Bronchial epithelial cell (primary cell): ENCODE data around the gene PDIA5. TPM values are rescaled to one million over a fixed set of nuclear protein-coding genes. Genes with fewer than 3 reads are reported as not detected.

Source experiments
- DNase-seq: peaks from one replicate; pipeline ENCODE4 v3.0.0-alpha.2; 2010; ENCODE audit warnings: low read depth
- FAIRE-seq: peaks from 2 replicates; lab custom pipeline; 2011; peaks lifted over from hg19 to GRCh38; lab: Jason Lieb, UNC
- H3K27me3 ChIP-seq: 2 replicates; pipeline ENCODE4 v1.5.1; 2011; ENCODE audit warnings: low read length; ENCODE audit not compliant: control insufficient read depth, insufficient read depth
- H3K36me3 ChIP-seq: 2 replicates; pipeline ENCODE4 v1.5.1; 2011; ENCODE audit warnings: low read length; ENCODE audit not compliant: control insufficient read depth, insufficient read depth
- H3K4me3 ChIP-seq: 2 replicates; pipeline ENCODE4 v1.5.1; 2011; ENCODE audit warnings: mild to moderate bottlenecking, low read depth, low read length, control low read depth
- total RNA-seq: library from RNA; depleted of rRNA; stranded (reverse); fragments of >200 nt; gene quantifications from 2 replicates; pipeline ENCODE4 v1.2.1, GENCODE V29; 2014
- TF ChIP-seq, protein P1 (sequence below): IDR thresholded peaks from 2 replicates; pipeline ENCODE4 v1.5.1; 2011; ENCODE audit warnings: mild to moderate bottlenecking, moderate library complexity, low read length, control low read depth, inconsistent platforms; ENCODE audit not compliant: insufficient read depth, severe bottlenecking

PDIA5 gene
- total RNA-seq, 1 donor from 2014 or later: 29.2 TPM

DNA sequence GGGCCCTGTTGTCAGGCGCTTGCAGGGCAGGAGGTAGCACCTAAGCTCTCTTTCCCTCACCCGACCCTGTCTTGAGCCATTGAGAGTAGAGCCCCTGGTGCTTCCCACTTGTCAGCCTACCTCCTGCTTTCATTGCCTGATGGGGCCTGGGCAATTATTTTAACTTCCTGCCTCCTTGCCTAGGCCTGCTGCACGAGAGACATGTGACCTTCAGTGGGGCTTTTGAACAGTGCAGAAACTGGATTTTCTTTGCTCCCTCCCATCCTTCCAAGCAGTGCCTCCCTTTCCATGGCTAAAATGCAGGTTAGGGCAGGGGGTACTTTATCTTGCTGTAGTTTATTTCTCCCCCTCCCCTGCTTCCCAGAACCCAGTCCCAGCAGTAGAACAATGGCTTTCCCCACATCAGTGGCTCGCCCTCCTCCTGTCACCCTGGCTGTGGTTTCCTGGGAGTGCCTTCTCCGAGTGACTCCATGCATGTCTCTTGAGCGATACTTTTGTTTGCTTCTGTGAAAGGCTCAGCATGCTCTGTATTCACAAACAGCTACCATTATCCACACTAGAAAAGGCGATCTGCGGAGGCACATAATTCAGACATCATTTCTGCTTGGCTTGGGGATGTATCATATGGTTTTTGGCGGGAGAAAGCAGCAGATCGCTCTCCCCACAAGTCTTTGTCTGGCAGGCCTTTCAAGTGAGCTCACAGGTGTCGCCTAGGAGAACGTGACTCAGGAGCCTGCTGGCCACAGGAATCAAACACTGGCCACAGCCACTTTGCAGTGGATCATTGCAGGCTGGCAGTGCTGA is 24.1 kb downstream of the PDIA5 start:
- no peak for DNase-seq
- TF ChIP-seq, protein P1, sequence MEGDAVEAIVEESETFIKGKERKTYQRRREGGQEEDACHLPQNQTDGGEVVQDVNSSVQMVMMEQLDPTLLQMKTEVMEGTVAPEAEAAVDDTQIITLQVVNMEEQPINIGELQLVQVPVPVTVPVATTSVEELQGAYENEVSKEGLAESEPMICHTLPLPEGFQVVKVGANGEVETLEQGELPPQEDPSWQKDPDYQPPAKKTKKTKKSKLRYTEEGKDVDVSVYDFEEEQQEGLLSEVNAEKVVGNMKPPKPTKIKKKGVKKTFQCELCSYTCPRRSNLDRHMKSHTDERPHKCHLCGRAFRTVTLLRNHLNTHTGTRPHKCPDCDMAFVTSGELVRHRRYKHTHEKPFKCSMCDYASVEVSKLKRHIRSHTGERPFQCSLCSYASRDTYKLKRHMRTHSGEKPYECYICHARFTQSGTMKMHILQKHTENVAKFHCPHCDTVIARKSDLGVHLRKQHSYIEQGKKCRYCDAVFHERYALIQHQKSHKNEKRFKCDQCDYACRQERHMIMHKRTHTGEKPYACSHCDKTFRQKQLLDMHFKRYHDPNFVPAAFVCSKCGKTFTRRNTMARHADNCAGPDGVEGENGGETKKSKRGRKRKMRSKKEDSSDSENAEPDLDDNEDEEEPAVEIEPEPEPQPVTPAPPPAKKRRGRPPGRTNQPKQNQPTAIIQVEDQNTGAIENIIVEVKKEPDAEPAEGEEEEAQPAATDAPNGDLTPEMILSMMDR: no peak
- no peak for FAIRE-seq
- no peak overlapping the region for H3K4me3 ChIP-seq
- H3K27me3 ChIP-seq: no peaks in the 10 kb centered on the region
- H3K36me3 ChIP-seq: peaks cover 12% of the 10 kb centered on the region

DNA sequence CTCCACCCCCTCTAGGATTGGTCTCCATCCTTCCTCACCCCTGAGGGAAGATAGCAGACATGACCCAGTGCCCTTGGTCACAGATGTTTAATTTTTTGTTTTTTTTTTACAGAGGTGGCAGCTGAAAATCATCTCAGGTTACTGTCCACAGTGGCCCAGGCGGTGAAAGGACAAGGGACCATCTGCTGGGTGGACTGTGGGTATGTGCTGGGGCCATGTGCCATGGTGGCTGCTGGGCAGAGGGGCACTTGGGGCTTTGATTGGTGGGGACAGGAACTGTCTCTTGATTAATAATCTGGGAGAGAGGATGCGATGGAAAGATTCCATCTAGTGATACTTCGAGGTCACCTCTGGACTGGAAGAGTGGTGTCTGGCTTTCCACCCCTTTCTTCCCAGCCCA is 25.4 kb downstream of the PDIA5 start:
- TF ChIP-seq, protein P1: no peak
- FAIRE-seq (no peak), DNase-seq (no peak)
- Histone ChIP-seq H3K27me3 (no peaks in the 10 kb centered on the region), H3K36me3 (peaks cover 14% of the 10 kb centered on the region), H3K4me3 (no peak overlapping the region)

DNA sequence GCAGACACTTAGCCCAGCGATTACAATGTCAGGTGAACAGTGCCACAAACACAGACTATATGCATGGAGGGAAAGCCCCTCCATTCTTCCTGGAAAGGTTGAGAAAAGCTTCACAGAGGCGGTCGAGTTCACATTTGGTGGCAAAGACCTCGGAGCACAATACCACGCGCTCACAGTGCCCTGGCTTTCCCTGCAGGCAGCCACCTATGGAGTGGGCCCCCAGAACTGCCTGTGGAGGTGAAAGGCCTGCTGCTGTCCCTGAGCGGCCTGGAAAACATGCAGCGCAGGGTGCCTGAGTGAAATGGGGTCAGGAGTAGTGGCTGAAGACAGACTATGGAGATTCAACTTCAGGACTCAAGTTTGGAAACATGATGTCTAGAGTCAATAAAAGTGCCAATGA is 26.9 kb downstream of the PDIA5 start:
- TF ChIP-seq, protein P1: no peak
- no peak for FAIRE-seq

DNA sequence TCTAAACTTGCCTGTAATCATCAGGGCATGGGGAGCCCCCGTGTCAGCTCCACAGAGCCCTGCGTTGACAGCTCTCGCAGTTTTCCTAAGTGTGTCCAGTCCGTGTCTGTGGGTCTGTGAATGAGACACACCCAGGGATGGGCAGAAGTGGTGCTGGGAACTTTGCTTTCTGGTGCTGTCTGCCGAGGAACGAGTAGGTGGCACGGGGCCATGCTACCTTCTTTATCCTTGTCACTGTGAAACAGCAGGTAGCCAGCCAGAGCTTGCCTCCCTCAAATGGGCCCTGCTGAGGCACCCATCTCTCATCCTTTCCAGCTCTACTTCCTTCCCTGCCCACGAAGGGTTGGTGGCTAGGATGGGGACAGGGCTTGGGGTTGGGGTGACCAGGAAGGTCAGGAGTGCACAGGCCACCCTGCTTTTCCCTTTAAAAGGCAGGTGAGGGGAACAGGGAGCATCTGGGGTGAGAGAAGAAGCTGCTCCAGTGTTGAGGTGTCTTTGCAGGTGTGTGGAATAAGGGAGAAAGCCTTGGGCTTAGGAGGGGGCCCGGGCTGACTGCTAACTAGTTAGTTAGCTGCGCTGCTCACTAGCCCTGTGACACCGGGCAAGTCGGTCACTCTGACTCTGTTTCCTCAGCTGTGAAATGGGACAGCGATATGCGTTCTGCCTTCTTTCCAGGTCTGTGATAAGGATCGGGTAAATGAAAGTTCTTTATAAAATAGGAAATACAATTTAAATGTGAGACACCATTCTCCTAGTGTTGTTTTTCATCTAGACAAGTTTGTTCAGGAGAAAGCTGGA is 27.9 kb downstream of the PDIA5 start:
- no peaks in the 10 kb centered on the region for H3K27me3 ChIP-seq
- H3K36me3 ChIP-seq: peaks cover 15% of the 10 kb centered on the region
- no peak overlapping the region for H3K4me3 ChIP-seq
- TF ChIP-seq, protein P1: no peak
- no peak for DNase-seq
- no peak for FAIRE-seq

More for the DNA sequence above, 26.9 kb downstream of the PDIA5 start:
- no peak for DNase-seq
- H3K4me3 ChIP-seq: no peak overlapping the region
- no peaks in the 10 kb centered on the region for H3K27me3 ChIP-seq
- peaks cover 14% of the 10 kb centered on the region for H3K36me3 ChIP-seq

DNA sequence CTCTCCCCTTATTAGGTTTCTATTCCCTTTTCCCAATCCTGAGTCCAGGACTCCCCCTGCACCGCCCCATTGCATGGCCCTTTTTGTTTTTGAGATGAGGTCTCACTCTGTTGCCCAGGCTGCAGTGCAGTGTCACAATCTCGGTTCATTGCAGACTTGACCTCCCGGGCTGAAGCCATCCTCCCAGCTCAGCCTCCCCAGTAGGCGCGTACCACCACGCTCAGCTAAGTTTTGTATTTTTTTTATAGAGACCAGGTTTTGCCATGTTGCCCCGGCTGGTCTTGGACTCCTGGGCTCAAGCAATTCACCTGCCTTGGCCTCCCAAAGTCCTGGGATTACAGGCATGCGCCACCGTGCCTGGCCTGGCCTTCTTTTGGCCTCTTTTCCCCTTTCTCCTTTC is 29.3 kb downstream of the PDIA5 start:
- Histone ChIP-seq H3K36me3 (peaks cover 16% of the 10 kb centered on the region), H3K4me3 (no peak overlapping the region), H3K27me3 (no peaks in the 10 kb centered on the region)
- TF ChIP-seq, protein P1: no peak
- no peak for DNase-seq
- FAIRE-seq: no peak
